ENCODE measurements around the gene SLC22A15.
"Not testable (repeated sequence)": the region's sequence is repeated elsewhere in the genome, so short reads cannot be mapped to it uniquely, and the experiment has no call there.

SLC22A15 gene

GRCh38 chr1:116044071-116044470 lies 67.8 kb downstream of the SLC22A15 start:
- DNase-seq: no peak

DNA sequence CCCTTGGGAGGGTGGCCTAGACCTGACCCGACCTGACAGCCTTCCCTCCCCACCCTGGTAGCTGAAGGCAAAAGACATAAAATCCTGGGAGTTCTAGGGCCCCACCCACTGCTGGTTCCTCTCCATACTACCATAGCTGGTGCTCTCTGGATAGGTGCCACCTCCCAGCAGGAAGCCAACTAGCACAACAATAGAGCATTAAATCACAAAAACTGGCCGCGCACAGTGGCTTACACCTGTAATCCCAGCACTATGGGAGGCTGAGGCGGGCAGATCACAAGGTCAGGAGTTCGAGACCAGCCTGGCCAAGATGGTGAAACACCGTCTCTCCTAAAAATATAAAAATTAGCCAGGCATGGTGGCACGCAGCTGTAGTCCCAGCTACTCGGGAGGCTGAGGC lies 70.6 kb downstream of the SLC22A15 start:
- peak; percentile 40 for DNase-seq

GRCh38 chr1:116051896-116052295 lies 75.6 kb downstream of the SLC22A15 start:
- not testable (repeated sequence) for DNase-seq

DNA sequence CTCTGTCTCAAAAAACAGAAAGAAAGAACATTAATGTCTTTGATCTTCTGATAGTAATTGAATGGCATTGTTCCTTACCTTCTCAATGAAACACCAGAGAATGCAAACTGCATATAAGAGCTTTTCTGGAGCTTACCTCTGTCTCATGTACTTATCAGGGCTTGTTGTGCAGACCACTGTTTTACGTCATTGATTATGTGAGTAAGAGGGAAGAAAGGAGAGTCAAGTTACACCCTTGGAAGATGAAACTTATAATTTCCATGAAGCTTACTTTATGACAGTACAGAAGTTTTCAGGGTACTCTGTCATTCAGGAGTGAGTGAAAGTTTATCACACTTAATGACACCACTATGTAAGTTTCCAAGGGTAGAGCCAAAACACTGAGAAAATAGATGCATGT lies 85.9 kb downstream of the SLC22A15 start:
- DNase-seq: no peak

- DNase-seq: no peak
These were observed 88.3 kb downstream of the SLC22A15 start for GRCh38 chr1:116064616-116065015.

GRCh38 chr1:116066868-116067565 lies 90.7 kb downstream of the SLC22A15 start:
- DNase-seq: no peak

DNA sequence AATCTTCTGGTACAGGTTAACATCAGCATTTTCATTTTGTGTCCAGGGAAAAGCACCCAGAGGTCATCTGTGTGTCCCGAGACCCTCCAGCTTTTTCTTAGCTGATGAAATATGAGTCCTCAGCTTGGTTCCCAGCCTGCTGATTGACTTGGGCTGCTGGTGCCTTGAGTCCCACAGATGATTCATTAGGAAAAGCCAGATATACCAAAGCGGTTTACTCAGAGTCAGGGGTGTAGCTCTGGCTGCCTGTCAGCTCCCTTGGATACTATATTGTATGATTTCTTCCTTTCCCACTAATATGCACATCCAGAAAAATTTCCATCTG lies 91.2 kb downstream of the SLC22A15 start:
- no peak for DNase-seq

- DNase-seq: no peak
These were observed 99.3 kb downstream of the SLC22A15 start for GRCh38 chr1:116075575-116075974.

DNA sequence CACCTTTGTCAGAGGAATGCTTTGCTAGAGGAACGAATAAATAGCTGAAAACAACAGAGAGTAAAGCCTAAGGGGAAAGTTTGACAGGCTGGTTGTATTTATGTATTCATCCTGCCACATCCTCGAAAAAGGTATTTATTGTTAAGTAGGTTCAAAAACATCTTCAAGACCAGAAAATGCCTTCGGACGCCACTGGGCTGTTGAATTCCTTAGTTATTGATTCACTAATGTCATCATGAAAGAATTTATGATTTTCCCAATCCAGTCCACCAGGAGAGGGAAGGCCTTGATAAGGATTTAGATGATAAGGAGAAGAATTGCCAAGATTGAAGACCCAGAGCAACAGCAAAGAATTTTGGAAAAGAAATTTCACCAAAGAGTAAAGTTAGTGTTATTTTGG lies 99.7 kb downstream of the SLC22A15 start:
- no peak for DNase-seq

GRCh38 chr1:116076831-116077230 lies 100.5 kb downstream of the SLC22A15 start:
- no peak for DNase-seq

GRCh38 chr1:116078699-116079223 lies 102.4 kb downstream of the SLC22A15 start:
- no peak for DNase-seq

- DNase-seq: no peak
These were observed 111.3 kb downstream of the SLC22A15 start for GRCh38 chr1:116087628-116088027.

DNA sequence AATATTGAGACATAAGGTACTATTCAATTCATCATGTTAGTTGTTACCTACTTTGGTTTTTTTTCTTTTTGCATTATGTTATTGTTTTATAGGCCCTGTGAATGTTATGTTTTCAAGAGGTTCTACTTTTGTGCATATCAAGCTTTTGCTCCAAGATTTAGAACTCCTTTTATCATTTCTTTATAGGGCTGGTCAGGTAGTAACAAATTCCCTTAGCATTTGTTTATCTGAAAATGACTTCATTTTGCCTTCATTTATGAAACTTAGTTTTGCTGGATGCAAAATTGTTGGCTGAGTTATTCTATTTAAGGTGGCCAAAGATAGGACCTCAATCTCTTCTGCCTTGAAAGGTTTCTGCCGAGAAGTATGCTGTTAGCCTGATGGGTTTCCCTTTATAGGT lies 113.6 kb downstream of the SLC22A15 start:
- no peak for DNase-seq

GRCh38 chr1:116091083-116091482 lies 114.8 kb downstream of the SLC22A15 start:
- DNase-seq: no peak

DNA sequence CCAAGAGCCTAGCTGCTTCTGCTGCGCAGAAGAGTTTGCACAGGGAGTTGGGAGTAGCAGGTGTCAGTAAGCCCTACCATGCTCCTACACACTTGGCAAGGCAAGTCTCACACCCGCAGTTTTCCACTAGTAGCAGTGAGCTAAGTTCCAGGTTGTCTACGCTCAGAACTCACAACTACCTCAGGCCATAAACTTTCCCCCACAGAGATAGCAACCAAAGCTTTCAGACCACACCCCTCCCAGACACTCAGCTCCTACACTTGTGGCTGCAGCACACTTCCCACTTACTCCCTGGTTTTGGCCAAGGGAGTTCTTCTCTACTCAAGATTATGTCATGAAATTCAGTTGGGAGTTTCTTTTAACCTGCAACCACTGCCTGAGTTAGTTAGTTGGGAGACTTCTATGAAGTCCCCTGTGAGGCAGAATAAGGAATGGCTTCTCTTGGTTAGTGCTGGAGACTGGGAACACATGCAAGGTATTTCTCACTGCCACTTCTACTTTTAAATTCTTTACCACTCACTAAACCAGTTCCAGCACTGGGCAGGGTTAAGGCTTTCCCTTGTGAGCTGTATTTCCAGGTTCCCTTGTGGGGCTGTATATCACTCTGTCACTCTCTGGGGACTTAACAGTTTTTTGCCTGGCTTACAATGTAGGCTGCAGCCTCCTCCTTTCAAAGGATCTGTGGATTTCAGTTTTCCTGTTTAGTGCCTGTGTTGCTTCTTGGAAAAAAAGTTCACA lies 116.6 kb downstream of the SLC22A15 start:
- no peak for DNase-seq

DNA sequence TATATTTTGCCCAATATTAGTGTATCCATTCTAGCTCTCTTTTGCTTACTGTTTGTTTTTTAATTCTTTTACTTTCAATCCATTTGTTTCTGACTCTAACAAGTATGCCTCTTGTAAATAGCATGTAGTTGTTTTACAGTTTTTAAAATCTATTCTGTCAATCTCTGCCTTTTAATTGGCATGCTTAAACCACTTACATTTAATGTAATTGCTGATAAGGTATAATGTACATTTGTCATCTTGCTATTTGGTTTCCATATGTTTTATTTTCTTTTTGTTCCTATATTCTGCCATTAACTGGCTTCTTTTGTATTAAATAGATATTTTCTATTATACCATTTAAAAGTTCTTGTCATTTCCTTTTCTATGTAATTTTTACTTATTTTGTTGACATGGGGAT lies 118.7 kb downstream of the SLC22A15 start:
- DNase-seq: no peak

- DNase-seq: no peak
These were observed 119.8 kb downstream of the SLC22A15 start for GRCh38 chr1:116096013-116096618.

GRCh38 chr1:116097626-116098025 lies 121.3 kb downstream of the SLC22A15 start:
- no peak for DNase-seq

- no peak for DNase-seq
These were observed 123.1 kb downstream of the SLC22A15 start for GRCh38 chr1:116099379-116099778.

GRCh38 chr1:116099919-116100318 lies 123.6 kb downstream of the SLC22A15 start:
- no peak for DNase-seq

DNA sequence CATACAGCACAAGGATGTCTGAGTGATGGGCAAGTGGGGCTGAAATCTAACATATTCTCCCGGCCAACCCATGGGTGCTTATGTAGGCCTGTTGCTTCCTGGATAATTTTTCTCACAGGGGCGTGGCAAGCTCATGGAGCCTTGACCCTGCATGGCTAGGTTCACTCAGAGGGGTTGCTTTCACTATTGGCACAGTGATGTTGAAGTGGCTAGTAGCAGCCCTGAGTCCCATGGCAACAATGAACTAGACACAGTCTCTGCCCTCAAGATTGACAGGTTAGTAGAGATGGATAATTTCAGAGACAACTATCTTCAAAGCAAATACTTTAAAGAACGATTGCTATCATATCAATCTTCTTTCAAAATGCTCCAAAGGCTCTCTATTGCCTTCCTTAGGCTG lies 128.4 kb downstream of the SLC22A15 start:
- DNase-seq: no peak

DNA sequence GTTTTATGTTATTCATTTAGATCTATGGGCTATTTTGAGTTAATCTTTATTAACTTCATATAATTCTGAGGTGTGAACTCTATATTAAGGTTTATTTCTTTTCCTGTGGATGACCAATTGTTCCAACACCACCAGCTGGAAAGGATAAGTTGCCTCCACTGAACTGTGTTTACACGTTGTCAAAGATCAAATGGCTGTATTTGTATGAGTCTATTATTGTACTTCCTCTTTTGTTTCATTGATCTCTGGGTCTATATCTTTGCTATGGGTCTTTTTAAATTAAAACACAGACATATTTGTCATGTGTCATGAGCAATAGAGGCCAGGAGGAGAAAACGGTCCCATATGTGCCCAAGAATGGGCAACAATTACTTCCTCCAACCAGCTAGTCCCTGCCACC lies 129.7 kb downstream of the SLC22A15 start:
- no peak for DNase-seq

DNA sequence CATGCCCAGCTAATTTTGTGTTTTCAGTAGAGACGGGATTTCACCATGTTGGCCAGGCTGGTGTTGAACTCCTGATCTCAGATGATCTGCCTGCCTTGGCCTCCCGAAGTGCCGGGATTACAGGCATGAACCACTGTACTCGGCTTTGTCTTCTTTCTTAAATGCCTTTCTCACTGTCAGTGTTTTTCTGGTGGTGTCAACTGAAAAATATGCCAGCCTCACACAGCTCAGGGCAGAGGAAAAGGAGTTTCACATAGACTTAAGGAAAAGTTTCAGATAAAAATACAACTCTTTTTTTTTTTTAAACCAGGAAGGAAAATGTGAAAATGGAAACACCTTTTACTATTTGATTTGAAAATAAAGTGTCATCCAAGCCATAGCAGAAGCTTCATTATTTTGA lies 130.3 kb downstream of the SLC22A15 start:
- DNase-seq: no peak

DNA sequence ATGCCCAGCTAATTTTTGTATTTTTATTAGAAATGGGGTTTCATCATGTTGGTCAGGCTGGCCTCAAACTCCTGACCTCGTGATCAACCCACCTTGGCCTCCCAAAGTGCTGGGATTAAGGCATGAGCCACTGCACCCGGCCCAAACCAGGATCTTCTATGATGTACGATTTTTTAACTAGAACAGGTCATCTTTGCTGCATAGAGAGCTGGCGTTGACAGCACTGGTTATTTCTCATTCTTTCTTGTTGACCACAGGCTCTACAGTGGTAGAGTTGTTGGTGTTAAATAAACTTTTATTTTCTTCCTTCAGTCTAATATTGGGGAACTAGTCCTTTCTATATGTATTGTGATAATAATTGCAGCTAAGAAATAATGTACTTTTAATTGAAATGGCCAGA lies 131.1 kb downstream of the SLC22A15 start:
- no peak for DNase-seq
